GM21528 (cell line): ENCODE measurements around the gene FAS.
A peak's percentile ranks its signal among the peaks of the same experiment; 100 is the strongest.

ENCODE experiments used
- ATAC-seq: cut with Tn5 transposase; IDR thresholded peaks from one replicate; pipeline ENCODE4 v1.9.1; 2021; ENCODE audit warnings: mild to moderate bottlenecking, moderate library complexity; ENCODE audit not compliant: unreplicated experiment, low FRiP score

Gene FAS

DNA sequence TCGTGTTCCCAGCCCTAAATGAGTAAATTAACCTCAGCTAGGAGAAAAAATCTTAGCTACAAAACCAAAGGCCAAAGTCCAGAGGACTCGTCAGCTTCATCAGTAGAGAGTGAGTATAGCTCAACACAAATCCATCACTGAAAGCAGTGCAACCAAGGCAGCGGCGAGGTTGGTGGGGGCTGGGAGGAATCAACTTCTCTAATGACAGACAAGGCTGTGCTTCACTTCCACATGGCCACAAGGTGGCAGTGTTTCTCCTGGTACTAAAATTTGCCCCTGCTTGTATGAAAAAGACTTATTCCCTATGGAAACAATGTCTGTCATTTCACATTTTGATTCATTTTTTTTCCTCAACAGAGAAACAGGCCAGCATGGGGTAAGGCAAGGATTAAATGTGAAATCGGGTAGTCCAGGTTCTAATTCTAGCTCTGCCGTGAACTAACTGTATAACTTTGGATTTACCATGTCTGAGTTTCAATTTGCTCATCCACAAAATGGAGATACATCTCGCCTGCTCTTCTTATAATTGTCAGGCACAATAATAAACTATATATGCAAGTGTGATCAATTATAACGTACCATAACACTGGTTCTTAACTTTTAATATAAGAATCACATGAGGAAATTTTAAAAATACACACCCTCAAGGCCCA lies 39.3 kb downstream of the FAS start:
- ATAC-seq, result no peak

DNA sequence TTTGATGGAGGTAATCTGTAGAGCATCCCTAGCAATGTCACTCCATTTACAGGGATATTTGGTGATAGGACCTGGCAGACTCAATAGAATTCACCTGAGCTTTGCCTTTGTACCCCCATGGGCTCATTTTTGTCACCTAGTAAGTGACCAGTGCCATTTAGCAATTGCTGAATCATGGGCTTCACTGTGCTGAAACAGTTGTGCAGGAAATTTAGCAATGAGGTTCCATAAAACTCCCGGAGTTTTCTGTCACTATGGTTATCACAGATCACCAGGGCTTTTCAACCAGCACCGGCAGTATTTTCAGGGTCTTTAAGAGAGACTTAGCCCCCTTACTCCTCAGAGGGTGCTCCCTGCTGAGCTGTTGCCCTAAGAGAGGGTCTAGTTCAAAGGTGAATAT lies 40.2 kb downstream of the FAS start:
- no peak for ATAC-seq

DNA sequence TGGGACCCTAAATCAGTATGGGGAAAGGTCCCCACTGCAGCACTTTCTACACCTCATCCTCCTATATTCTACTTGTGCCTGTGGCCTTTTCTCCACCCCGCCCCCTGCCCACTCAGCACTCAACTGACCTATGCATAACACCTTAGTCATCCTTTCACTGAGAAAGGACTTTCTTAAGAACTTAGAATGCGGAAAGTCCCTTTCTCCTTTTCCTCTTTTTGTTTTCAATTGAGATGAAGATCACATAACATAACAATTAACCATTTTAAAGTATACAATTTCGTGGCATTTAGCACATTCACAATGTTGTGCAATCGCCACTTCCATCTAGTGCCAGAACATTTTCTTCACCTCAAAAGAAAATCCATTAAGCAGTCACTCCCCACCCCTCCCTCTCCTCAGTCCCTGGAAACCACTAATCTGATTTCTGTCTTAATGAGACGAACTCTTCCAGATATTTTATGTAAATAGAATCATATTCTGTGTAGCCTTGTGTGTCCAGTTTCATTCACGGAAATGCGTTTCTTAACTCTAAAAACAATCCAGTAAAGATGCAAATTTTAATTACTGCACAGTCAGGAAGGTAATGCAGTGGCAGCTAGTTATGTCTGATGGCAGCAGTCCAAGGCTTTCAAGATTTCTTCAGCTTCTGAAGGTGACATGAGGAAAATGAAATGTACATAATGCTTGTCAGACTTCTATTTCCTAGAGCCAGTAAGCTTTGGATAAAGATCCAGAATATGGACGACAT lies 41.7 kb downstream of the FAS start:
- ATAC-seq, result peak; percentile 50

DNA sequence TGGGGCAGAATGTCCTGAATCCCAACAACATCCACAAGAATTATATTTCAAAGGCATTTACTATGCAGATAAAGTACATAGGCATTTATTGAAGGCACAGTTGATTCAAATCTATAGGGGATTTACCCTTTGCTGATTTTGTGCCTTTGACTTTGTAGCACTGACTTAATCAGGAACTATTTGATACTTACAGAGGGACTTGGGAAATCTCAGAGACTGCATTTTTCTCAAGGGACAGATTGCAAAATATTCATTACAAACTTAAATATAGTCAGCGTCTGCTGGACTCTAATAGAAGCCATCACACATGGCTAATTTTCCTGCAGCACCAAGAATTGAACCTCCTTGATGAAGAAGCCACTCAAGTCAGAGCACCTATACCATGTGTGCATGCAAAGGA lies 44.9 kb downstream of the FAS start:
- ATAC-seq, result no peak

DNA sequence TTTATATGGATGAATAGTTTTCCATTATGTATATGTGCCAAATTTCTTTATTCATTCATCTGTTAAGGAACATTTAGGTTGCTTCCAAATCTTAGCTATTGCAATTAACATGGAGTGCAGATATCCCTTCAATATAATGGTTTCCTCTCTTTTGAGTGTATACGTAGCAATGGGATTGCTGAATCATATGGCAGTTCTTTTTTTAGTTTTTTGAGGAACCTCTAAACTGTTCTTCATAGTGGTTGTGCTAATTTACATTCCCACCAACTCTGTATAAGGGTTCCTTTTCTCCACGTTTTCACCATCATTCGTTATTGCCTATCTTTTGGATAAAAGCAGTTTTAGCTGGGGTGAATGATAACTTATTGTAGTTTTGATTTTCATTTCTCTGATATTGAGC lies 46.5 kb downstream of the FAS start:
- ATAC-seq, result no peak

DNA sequence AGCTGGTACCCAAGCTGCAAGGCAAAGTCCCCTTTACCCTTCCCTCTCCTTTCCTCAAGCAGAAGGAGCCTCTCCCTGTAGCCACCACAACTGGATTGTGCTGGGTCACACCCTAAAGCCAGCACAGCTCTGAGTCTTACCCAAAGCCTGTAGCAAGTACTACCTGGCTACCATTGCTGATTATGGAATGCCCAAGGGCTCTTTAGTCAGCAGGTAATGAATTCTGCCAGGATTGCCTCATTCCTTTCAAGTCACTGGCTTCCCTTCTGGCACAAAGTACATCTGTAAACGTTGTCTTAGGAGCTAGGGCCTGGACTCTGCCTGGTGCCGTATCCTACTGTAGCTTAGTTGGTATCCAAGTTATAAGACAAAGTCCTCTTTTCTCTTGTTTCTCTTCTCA lies 52.0 kb downstream of the FAS start:
- ATAC-seq, result no peak

DNA sequence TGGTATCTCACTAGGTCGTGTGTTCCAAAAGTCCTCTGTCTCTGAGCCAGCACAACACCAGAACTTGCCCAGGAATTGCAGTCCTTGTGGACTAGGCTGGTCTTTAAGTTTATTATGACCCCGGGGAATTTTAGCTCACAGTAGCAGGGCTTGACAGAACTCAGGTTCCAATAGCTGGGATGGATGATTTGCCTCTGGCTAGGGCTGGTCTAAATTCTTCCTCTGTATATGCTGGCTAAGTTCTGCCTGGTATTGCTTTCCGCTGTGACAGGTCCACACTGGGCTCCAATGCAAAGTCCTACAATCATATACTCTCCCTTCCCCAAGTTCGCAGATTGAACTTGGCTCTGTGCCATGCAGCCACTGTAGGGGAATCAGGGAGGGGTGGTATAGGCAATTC lies 52.5 kb downstream of the FAS start:
- ATAC-seq, result no peak

DNA sequence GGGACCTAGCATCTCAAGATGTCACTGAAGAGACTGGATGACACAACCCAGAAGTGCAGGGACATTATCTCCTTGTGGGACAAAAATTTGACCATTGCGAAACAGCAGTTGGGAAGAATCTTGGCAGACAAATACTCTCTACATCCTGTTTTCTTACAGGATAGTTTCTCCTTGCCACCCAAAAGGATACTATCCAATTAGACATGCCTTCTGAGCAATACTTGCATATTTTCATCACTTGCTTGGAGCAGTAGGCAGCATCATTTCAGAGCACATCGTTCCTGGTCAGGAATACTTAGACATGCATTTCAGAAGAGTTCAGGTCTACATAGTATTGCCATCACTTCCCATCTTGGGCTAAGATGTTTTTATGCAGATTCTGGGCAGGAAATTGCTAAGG lies 56.8 kb downstream of the FAS start:
- ATAC-seq, result no peak

DNA sequence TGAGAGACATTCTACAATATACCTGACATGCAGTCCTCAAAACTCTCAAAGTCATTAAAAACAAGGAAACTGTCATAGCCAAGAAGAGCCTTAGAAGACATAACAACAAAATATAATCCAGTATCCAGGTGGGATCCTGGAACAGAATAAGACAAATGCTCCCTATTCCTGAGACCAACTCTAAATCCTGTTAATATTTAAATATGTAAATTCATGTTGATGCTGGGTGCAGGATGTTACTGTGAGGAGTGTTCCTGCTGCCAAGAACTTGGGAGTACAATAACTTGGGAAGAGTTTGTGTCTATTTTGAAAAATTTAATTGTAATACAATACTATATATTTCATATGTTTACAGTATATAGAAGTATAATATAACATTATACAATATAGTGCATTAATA lies 61.0 kb downstream of the FAS start:
- no peak for ATAC-seq

DNA sequence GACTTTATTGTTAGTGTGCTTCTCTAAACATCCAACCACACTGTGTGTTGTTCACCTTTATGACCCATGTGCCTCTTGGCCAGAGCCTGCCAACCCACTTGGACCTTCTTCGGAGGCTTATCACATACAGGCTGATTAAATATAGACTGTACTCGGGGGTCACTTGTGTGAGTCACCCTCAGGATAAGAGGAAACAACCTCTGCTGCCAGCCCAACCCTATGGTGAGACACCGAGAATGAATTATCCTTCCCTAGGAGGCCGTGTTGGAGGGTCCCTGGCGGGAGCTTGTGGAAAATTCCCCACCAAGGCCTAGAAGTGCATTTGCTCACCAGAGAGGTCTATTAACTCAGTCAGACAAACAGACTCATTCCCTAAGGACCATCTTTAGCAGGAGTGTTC lies 63.0 kb downstream of the FAS start:
- ATAC-seq, result no peak

DNA sequence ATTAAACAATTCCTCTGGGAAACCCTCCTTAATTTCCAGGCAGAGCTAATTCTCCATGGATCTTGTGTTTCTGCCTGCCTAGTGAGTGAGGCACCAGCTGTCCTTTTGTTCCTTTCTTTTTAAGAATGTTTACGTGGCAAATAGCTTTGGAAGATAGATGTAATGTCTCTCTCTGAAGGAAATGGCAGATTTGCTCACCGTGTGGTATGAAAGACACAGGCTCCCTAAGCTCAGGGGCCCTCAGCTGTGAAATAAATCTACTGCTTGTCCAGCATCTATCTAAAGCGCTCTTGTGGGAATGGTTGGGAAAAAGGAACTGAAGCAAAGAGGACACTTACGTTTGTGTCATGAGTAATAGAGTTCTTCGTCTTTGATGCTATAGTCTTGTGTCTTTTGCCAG lies 64.6 kb downstream of the FAS start:
- ATAC-seq, result no peak

DNA sequence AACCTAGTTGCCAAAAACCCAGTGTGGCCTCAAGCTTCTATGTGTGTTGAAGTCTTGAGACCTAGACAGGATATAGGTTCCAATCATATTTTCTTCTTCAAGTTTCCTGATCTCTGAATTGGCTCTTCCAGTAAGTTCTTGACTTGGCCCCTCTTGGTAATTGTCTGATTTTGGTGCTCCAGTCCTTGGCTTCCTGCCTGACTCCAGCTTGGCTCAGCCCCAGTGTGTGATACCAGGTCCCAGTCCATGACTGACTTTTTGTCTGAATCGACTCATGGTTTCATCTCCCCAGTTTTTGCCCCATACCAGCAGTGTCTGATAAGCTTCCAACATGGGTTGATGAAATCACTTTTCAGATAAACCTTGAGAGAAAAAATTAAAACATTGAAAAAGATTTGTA lies 72.3 kb downstream of the FAS start:
- no peak for ATAC-seq

DNA sequence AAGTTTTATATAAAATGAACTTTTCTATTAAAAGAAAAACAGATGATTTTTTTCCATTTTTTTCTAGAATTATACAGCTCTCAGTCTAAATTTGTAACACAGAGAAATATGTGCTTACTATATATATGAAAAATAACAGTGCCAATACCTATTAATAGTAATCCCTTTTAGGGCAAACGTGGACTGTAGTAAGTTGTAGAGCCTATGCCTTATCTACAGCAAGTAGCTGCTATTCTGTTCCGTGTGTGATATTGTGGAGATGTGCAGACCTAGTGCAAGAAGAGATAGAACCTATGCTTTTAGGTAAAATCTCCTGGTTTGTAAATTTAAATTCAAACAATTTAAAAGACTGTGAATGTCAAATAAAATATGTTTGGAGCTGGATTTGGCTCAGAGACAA lies 72.9 kb downstream of the FAS start:
- ATAC-seq, result no peak

DNA sequence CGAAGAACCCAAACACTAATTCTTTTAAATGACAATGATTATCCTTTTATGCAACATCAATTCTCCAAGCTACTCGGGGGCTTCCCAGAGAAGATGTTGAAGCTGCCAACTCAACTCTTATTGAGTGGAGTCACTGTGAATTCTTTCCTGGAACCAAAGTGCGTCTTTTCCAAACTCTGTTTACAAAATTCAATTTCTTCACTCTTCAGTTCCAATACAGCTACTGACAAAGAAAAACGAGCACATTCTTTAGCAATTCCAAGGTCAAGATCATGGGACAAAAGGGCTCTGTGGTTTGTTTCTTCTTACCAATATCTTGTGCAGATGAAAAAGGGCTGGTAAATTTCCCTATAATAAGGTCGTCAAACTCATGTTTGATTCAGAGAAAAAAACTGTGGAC lies 74.2 kb downstream of the FAS start:
- no peak for ATAC-seq
